Limb (tissue), 2 donors: ENCODE measurements around the gene GPR141.
"Not testable (repeated sequence)": the region's sequence is repeated elsewhere in the genome, so short reads cannot be mapped to it uniquely, and the experiment has no call there.

Source experiments
- DNase-seq, 2 donors: peaks; one replicate each; pipeline ENCODE4 v3.0.0-alpha.2; 2016; ENCODE audit errors: extremely low spot score in 2 of 2

GPR141 gene

DNA sequence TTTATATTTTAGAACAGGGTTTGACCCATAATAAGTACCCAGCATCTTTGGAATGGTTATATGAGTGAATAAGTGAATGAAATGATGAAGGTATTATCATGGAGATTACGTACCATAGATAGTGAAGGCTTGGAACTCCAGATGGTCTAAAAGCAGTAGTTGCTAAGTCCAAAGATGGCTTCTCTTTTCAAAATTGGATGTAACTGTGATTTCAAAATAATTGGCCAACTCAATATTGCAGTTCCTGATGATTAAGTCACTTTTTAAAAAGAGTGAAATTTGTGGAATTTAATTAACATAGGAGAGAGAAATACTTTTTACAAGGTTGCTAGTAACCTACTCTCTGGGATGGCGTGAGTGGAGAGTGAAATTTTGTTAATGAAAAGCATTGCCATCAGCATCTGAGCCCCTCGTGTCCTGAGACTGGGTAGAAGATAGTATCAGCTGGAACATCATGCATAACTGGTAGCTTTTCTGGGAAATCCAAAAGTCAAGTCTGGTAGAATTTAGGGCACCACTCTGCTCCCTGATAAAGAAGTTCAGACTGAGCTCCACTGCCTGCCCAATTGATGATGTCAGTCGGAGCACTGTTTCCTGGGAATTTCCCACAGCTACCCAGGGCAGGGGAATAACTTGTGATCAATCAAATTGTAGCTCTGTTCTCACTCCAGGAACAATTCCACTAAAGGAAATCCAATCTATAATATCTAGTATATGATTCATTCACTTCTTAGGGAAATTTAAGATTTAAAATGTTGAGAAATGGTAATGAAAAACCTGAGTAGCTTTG lies 3.2 kb downstream of the GPR141 start:
- no peak for DNase-seq

DNA sequence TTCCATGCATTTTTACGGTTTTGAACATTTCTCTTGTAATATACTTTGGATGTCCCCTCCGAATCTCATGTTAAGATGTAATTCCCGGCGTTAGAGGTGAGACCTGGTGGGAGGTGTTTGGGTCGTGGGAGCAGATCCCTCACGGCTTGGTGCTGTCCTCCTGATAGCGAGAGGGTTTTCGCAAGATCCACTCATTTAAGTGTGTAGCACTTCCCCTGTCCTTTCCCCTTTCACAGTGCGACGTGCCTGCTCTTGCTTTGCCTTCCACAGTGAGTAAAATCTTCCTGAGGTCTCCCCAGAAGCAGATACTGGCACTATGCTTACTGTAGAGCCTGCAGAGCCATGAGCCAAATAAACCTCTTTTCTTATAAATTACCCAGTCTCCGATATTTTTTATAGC lies 6.6 kb downstream of the GPR141 start:
- DNase-seq, result no peak

DNA sequence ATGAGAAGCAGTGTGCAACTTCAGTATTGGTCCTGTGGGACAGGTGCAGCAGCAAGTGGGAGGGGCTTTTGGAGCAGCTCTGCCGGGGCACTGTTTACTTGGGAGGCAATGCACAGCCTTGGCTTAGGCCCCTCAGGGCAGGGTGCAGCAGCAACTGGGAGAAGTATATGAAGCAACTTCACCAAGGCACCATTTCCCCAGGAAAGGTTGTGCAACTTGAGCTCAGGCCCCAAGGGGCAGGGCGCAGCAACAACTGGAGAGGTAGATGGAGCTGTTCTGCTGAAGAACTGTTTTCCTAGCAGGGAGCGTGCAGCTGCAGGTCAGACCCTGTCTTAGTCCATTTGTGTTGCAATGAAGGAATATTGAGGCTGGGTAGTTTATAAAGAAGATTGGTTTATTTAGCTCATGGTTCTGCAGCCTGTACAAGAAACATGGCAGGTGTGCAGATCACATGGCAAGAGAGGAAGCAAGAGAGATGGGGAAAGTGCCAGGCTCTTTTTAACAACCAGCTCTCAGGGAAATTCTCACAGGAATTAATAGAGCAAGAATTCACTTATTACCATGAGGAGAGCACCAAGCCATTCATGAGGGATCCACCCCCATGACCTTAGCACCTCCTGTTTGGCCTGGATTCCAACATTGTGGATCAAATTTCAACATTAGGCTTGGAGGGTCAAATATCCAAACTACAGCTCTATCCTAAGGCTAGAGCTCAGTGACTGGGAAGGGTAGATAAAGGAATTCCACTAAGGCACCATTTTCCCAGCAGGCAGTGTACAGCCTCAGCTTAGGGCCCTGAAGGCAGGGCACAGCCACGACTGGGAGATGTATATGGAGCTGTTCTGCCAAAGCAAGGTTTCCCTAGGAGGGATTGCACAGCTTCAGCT lies 10.9 kb downstream of the GPR141 start:
- no peak for DNase-seq

DNA sequence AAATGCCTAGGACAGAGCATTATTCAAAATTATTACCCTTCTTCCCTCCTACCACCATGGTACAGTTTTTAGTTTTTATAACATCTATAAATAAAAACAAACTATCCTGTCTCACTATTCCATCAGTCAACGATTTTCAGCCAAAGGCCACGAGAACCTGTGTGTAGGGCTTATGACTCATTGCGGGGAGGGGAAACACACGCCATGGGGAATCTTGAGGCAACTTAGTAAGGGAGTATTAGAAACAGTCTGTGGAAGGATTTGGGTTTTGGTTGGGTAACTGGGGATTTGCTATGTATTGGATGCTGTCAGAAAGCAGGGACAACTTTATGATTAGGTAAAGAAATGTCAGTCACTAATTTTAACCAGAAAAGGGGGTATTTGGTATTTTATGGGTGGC lies 14.7 kb downstream of the GPR141 start:
- no peak for DNase-seq

DNA sequence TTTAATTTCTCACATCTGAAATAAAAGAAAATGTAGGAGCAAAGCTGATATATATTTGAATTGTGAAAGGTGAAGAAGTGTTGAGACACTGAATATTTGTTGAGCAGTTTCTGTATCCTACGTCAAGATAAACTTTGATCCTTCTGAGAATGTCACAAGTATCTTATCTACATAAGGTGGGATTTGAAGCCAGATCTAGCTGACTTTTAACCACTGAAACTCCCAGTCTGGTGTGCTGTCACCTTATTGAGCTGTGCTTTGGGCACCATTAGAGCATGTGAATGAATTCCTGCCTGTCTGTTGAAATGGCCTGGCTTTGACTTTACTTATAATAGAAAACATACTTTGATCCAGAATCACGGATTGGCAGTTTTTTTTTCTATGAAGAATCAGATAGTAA lies 15.2 kb downstream of the GPR141 start:
- DNase-seq, result no peak

DNA sequence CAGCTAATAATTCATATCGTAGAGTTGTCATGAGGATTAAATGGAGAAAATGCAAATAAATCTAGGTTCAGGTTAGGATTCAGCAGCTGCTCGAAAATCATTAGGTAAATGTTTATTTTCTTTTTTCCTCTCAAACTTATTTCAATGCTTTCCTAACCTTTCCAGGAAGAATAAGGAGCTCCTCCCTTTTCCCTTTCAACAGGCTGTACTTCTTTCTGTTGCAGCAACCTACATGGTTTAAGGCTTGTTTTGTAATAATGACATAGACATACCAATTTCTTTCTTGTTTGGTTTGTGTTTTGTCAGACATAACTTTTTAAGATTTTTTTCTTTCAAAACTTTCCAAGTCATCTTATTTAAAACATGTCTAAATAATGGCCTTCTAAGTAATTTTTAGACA lies 18.2 kb downstream of the GPR141 start:
- DNase-seq, result no peak

DNA sequence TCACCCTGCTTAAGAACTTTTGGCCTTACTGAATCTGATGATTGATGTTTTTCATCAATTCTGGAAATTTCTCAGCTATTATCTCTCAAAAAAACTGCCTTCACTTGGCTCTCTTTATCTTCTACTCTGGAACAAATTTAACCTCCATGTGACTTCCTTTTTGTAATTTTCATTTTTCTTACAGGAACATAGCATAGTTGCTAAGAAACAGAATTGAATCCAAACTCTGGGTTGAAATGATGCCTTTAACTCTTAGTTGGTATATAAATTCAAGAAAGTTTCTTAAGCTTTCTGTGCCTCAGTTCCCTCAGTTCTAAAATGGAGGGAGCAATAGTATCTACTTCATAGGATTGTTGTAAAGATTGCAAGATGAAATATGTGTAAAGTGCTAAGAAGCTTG lies 19.8 kb downstream of the GPR141 start:
- no peak for DNase-seq

DNA sequence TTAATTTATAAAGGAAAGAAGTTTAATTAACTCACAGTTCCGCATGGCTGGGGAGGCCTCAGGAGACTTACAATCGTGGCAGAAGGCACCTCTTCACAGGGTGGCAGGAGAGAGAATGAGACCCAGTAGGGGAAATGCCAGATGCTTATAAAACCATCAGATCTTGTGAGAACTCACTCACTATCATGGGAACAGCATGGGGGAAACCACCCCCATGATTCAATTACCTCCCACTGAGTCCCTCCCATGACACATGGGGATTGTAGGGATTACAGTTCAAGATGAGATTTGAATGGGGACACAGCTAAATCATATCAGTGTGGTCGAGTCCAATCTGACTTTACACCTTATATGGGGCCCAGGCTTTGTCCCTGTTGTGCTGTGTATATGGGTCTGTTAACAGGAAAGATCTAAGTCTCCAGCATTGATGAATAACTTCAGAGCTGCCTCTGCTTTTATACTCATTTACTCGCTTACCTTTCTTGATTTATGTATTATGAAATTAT lies 20.8 kb downstream of the GPR141 start:
- not testable (repeated sequence) for DNase-seq

DNA sequence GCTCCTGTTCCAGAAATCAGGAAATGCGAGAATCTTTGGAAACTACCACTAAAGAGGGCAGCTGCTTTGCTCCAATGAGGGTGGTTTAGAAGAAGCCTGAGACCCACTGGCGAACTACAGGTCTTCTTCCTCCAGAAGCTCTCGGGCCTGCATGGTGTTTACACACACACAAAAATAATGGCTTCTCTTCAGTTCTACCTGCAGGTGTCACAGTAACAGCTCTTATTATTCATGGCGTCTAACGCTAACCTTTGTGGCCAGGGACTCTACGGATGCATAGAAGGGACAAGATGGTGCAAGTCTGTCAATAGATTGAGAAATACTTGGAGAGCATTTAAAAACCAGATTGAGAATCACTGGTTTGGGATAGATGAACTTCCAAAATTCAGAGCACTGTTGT lies 22.4 kb downstream of the GPR141 start:
- DNase-seq, result no peak

DNA sequence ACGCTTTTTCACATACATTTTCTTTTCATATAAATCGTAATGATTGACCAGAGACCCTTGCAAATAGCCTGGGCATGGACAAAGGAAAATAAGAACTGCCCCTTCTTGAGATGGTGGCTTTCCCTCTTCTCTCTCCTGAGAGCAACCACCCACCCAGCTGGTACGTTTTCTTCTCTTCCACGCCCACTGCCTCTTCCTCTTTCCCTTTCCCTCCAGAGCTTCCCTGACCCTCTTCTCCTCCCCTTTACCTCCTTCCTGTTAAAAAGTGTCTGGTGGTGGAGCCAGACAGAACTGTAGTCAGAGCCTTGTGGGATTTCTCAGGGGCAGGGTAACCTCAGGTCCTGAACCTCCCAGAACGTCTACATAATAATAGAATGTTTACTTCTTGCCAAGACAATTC lies 23.2 kb downstream of the GPR141 start:
- no peak for DNase-seq

DNA sequence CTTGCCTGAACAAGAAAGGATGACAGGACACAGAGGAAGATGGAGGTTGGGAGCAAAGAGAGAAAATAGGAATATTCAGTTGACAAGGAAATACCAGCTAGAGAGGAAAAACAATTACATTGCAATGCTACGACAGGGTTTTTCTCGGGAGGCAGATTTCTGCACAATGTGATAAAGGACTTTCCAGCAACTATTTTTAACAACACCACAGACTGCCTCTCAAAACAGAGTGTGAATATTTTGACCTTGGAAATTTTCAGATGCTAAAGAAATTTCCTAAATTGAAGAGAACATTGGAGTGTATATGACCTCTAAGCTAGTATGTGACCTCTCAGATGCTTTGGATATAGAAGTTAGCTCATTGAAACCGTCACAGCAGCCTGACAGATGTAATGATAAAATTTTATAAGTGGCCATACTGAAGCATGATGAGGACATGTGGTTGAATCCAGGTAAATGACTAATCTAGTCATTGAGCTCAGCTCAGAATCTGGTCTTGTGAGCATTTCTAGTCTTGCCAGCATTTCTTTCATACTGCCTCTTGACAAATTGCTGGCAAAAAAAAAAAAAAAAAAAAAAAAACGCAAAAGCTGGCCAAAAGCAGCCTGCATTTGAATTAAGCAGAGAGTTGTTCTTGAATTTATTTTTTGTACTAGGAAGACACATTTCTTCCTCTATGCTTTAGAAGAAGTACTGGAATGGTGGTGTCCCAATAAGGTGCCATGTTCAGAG lies 24.4 kb downstream of the GPR141 start:
- no peak for DNase-seq

DNA sequence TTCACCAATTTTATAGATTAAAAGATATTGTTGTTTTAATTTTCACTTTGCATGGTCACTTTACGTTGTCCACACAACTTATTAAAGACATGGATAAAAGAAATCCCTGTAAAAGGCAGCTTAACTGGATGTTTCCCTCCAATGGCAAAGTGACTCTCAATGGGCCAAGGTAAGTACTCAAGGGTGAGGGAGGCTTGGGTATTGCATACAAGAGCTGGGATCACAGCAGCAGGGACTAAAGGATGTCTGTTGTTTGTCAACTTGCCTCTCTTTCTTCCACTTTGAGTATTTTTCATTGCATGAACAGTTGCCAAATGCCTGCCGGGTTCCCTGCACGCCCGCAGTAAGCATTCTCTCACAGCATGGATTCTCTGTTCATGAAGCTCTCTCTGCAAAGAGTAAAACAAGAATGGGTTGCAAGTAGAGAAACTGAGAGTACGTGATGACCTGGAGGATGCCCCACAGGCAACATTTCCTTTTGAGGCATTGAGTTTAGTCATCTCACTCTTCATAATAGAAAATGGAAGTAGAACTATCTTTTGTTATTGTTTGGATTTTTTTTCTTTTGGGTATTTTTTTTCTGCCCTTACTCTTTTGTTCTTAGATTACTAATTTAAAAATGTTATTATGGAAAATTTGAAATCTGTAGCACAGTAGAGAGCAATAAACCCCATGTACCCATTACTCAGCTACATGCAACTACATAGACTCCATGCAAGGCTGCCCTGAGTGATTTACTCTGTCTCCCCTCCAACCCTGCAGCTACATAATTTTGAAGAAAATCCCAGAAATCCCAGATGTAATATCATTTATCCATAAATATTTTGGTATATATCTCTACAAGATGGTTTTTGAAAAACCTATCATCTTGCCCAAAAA lies 26.3 kb downstream of the GPR141 start:
- no peak for DNase-seq

DNA sequence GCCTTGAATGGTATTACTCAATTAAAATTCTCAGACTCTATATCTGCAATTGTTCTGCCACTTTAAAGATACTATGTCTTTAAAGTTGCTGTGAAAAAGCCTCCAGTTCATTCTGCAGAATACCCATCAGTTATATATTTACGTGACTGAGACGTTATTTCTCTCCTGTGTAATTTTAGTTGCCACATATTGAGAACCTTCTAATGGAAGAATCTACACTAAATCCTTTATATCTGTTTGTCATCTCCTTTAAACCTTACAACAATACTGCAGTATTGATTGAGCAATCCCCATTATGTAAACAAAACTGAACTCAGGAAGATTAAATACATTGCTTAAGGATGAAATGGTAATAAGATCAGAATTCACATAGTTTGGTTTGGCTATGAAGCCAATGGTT lies 30.0 kb downstream of the GPR141 start:
- DNase-seq, result no peak

DNA sequence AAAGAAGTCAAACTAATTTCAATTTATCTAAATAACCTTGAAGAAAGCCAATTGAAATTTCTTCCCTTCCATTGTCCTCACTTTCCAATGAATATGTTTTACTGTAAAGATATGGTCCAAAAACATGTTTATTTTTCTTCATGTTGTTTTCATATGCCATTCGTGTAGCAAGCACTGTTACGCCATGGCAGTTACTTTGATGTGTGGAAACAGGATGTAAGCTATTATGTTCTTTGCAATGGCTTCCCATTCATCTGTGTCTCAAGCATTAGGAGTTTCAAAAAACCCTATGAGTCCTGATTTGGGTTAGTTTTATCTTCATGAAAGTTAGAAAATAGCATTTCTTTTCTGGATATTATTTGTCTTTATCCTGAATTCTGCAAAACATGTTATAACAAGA lies 31.0 kb downstream of the GPR141 start:
- no peak for DNase-seq

DNA sequence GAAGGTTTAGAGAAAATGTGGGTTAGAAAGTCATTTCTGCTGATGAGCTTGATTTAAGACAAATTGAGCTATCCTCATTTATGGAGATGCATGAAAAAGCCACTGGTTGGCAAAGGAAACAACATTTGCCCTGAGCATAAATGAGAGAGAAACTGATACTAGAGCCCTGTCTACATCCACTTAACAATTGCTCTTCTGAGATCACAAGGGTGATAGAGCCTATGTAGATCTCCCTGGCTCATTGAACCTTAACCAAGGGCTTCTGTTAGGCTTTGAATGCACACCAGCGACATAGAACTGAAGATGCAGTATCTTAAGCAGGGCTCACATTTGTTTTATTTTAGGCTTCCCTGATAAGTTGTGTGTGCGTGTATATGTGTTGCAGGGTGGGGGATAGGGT lies 35.0 kb downstream of the GPR141 start:
- DNase-seq, result no peak

DNA sequence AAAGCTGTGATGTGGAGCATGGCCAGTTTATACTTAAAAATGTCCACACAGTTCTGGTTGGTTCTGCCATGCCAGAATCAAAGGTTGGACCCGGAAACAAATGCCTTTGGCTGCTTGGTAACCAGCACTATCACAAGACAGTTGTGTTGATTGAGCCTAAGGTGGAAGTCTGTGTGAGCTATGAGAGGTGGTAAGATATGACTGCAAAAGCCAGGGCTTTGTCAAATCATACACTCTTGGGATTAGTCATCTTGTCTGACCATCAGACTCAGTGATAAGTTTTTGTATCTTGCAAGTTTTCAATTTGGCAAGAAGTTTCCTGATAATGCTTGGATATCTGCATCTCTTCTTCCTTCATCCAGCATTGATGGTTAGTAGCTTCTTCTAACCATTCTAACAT lies 35.5 kb downstream of the GPR141 start:
- no peak for DNase-seq

DNA sequence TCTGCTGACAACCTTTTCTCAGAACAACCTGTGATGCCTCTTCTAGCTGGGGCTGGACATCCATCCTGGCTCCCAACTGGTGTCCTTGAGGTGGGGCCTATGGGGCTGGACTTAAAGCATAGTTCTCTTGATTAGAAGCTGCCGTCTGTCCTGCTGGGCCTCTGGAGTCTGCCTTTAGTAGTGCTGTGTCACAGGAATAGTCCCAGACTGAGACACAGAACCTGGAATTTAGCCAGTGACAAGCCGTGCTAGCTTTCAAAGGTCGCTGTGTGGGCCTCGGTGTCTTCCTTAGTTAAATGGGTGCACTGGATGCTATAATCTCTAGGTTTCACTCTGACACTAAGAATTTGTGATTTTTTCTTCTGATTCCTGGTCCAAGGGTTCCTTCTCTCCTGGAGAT lies 41.2 kb downstream of the GPR141 start:
- no peak for DNase-seq

DNA sequence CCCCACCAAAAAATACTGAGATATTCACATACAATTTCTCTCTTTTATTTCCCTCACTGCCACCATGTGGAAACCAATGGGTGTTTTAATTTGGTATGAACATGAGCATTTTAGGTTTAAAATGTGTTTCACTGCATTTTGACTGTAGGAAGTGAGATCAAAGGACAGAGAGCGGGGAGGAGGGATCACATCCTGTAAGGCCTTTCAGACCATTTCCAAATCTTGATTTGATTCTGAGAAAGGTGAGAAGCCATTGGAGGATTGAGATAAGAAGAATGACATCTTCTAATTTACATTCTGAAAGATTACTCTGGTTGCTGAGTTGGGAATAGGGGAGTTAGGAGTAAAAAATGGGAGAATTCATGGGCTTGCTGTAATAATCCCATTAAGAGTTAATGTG lies 42.5 kb downstream of the GPR141 start:
- no peak for DNase-seq

DNA sequence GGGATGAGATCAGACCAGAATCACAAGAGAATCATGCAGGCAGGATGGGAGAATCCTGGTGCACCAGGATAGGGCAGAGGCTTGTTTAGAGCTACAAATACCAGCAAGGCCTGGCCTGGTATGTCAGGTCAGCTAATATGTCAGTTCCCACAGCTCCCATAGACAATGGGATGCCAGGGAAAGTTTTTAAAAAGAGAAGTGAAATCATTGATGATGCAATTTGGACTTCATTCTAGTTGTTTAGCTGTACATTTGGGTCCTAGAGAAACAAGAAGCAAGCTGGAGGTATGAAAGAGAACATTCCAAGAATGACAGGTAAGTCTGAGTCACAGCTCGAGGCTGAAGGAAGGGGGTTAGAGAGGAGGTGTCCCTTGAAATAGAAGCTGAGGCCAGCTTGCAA lies 45.2 kb downstream of the GPR141 start:
- DNase-seq, result no peak

DNA sequence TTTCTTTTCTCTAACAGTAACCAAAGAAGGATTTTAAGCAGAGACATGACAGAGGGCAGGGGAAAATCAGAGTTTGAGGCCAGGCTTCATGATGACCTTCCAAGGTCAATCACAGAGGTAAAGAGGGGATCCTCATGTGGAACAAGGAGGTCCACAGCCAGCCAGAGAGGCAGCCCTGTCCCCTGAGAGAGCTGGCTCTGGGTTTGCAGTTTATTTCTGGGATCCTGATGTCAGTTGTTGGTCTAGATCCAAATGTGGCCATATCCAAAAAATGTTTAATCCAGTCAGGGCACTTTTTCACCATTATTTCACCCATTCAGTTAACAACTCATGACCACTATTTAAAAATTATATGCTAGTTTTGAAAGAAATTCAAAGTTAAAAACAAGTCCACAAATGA lies 45.6 kb downstream of the GPR141 start:
- no peak for DNase-seq

DNA sequence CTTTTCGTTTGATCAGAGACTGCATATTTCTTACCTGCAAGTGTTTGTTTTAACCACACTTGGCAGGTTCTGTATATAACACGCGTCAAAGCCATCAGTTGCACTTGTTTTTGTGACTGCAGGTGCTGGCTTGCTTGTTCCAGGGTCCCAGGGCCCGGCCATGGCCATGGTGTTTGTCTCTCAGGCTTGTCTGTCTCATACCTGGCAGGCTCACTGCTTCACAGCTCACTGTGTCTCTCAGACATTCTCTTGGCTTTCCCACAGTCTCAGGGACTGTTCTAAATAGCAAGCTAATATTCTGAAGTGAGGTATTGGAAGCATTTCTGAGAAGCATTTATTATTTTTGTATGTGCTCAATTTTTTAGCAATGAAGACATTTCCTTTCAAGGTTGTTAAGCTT lies 46.9 kb downstream of the GPR141 start:
- no peak for DNase-seq
